DOHH2 (cell line): ENCODE measurements around the gene ZFHX3.

Experiments
- EZH2phosphoT487 ChIP-seq: fragments of 200-600 bp; sonication (generic); IDR thresholded peaks from 2 replicates; pipeline ENCODE4 v1.6.1; 2017; ENCODE audit warnings: borderline replicate concordance, mild to moderate bottlenecking, antibody characterized with exemption, low read length, moderate library complexity, mixed read lengths
- TF ChIP-seq, protein P1 (sequence below): fragments of 200-600 bp; sonication (generic); IDR thresholded peaks from one replicate; pipeline ENCODE4 v1.5.1; 2014; ENCODE audit warnings: antibody characterized with exemption, mild to moderate bottlenecking, low read depth, low read length; ENCODE audit not compliant: poor library complexity, severe bottlenecking

DNA sequence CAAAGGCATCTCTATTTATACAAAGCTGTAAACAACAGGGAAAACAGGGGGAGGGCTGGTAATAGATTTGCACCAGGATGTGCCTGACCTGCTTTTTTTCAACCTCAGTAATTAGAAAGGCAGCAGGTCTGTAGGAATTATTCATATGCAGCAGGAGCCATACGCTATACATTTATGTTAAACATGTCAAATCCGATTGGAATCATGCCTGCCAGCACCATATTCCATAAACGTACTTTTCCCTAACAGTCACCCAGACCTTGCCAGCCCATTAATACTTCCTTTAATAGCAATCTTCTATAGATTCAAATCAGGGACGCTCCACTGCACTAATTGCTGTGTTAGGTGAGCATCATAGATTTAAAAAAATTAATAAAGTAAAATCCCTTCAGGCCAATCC is 223.9 kb downstream of the ZFHX3 start:
- TF ChIP-seq, protein P1, sequence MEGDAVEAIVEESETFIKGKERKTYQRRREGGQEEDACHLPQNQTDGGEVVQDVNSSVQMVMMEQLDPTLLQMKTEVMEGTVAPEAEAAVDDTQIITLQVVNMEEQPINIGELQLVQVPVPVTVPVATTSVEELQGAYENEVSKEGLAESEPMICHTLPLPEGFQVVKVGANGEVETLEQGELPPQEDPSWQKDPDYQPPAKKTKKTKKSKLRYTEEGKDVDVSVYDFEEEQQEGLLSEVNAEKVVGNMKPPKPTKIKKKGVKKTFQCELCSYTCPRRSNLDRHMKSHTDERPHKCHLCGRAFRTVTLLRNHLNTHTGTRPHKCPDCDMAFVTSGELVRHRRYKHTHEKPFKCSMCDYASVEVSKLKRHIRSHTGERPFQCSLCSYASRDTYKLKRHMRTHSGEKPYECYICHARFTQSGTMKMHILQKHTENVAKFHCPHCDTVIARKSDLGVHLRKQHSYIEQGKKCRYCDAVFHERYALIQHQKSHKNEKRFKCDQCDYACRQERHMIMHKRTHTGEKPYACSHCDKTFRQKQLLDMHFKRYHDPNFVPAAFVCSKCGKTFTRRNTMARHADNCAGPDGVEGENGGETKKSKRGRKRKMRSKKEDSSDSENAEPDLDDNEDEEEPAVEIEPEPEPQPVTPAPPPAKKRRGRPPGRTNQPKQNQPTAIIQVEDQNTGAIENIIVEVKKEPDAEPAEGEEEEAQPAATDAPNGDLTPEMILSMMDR, result no peak
- no peak for TF ChIP-seq EZH2phosphoT487
